SJSA1 (cell line): ENCODE results near the gene RABGEF1. TPM values are rescaled to one million over a fixed set of nuclear protein-coding genes. Genes with fewer than 3 reads are reported as not detected.
"Not testable (repeated sequence)": the region's sequence is repeated elsewhere in the genome, so short reads cannot be mapped to it uniquely, and the experiment has no call there.

Source experiments
- DNase-seq, 2 experiments: peaks; one replicate each; pipeline ENCODE4 v3.0.0-alpha.2; 2015 to 2020; ENCODE audit warnings: low spot score in 2 of 2, low read depth in 1 of 2
- H3K27ac ChIP-seq: fragments of 250-450 bp; sonication (Bioruptor Pico); 2 replicates; pipeline ENCODE4 v1.5.1; 2020; ENCODE audit warnings: mild to moderate bottlenecking, moderate library complexity
- H3K27me3 ChIP-seq: fragments of 250-450 bp; sonication (Bioruptor Pico); replicated peaks from 2 replicates; pipeline ENCODE4 v1.5.1; 2020; ENCODE audit warnings: mild to moderate bottlenecking, moderate library complexity
- H3K36me3 ChIP-seq: fragments of 250-450 bp; sonication (Bioruptor Pico); 2 replicates; pipeline ENCODE4 v1.5.1; 2020; ENCODE audit warnings: mild to moderate bottlenecking
- H3K4me1 ChIP-seq: fragments of 250-450 bp; sonication (Bioruptor Pico); replicated peaks from 2 replicates; pipeline ENCODE4 v1.6.1; 2021; ENCODE audit warnings: mild to moderate bottlenecking
- H3K4me3 ChIP-seq: fragments of 250-450 bp; sonication (Bioruptor Pico); 2 replicates; pipeline ENCODE4 v1.5.1; 2020; ENCODE audit warnings: mild to moderate bottlenecking
- H3K9me3 ChIP-seq: fragments of 250-450 bp; sonication (Bioruptor Pico); replicated peaks from 2 replicates; pipeline ENCODE4 v1.5.1; 2020; ENCODE audit warnings: mild to moderate bottlenecking
- total RNA-seq: library from RNA; depleted of rRNA; stranded (reverse); fragments of >200 nt; shearing (Covaris generic); gene quantifications from 2 replicates; pipeline ENCODE4 v1.2.3, GENCODE V29; 2014

RABGEF1 gene
- total RNA-seq, 1 experiment from 2014 or later: 34.2 TPM

GRCh38 chr7:66815951-66816350 lies 75.4 kb downstream of the RABGEF1 start:
- Histone ChIP-seq H3K4me3 (no peak overlapping the region), H3K36me3 (peaks cover 1% of the 10 kb centered on the region; the same call in 1 of the 2 replicates), H3K27ac (no peak overlapping the region), H3K9me3 (no peaks in the 10 kb centered on the region), H3K27me3 (no peaks in the 10 kb centered on the region), H3K4me1 (no peaks in the 10 kb centered on the region)
- no peak for DNase-seq

GRCh38 chr7:66816658-66817057 lies 76.1 kb downstream of the RABGEF1 start:
- H3K27me3 ChIP-seq, DNase-seq, H3K9me3 ChIP-seq, H3K4me3 ChIP-seq, H3K36me3 ChIP-seq, H3K4me1 ChIP-seq, H3K27ac ChIP-seq: not testable (repeated sequence)

GRCh38 chr7:66817208-66817795 lies 76.8 kb downstream of the RABGEF1 start:
- not testable (repeated sequence) for H3K27me3 ChIP-seq, H3K4me3 ChIP-seq, DNase-seq, H3K27ac ChIP-seq, H3K36me3 ChIP-seq, H3K9me3 ChIP-seq, H3K4me1 ChIP-seq

- not testable (repeated sequence) for H3K27me3 ChIP-seq, DNase-seq, H3K4me3 ChIP-seq, H3K27ac ChIP-seq, H3K9me3 ChIP-seq, H3K36me3 ChIP-seq, H3K4me1 ChIP-seq
These were observed 77.4 kb downstream of the RABGEF1 start for GRCh38 chr7:66817956-66818355.

- Histone ChIP-seq H3K27me3 (no peaks in the 10 kb centered on the region), H3K4me1 (no peaks in the 10 kb centered on the region), H3K9me3 (no peaks in the 10 kb centered on the region), H3K4me3 (no peak overlapping the region), H3K36me3 (no peaks in the 10 kb centered on the region), H3K27ac (no peak overlapping the region)
- DNase-seq: no peak
These were observed 83.5 kb downstream of the RABGEF1 start for GRCh38 chr7:66824041-66824440.

- not testable (repeated sequence) for H3K9me3 ChIP-seq, H3K27me3 ChIP-seq, H3K4me1 ChIP-seq, DNase-seq, H3K4me3 ChIP-seq, H3K36me3 ChIP-seq, H3K27ac ChIP-seq
These were observed 85.0 kb downstream of the RABGEF1 start for GRCh38 chr7:66825538-66825937.

GRCh38 chr7:66826649-66827048 lies 86.1 kb downstream of the RABGEF1 start:
- Histone ChIP-seq H3K27ac (no peak overlapping the region), H3K36me3 (no peaks in the 10 kb centered on the region), H3K9me3 (no peaks in the 10 kb centered on the region), H3K27me3 (no peaks in the 10 kb centered on the region), H3K4me1 (no peaks in the 10 kb centered on the region), H3K4me3 (no peak overlapping the region)
- no peak for DNase-seq

- H3K4me1 ChIP-seq, H3K36me3 ChIP-seq, H3K27ac ChIP-seq, H3K4me3 ChIP-seq, H3K27me3 ChIP-seq, DNase-seq, H3K9me3 ChIP-seq: not testable (repeated sequence)
These were observed 90.4 kb downstream of the RABGEF1 start for GRCh38 chr7:66830976-66831375.

GRCh38 chr7:66832531-66833351 lies 92.2 kb downstream of the RABGEF1 start:
- H3K36me3 ChIP-seq: no peaks in the 10 kb centered on the region
- H3K4me3 ChIP-seq: no peak overlapping the region

GRCh38 chr7:66837007-66837406 lies 96.5 kb downstream of the RABGEF1 start:
- Histone ChIP-seq H3K4me3 (no peak overlapping the region), H3K9me3 (no peaks in the 10 kb centered on the region), H3K27me3 (no peaks in the 10 kb centered on the region), H3K36me3 (no peaks in the 10 kb centered on the region), H3K27ac (no peak overlapping the region), H3K4me1 (no peaks in the 10 kb centered on the region)
- DNase-seq: no peak

More at GRCh38 chr7:66832531-66833351, 92.2 kb downstream of the RABGEF1 start:
- Histone ChIP-seq H3K9me3 (no peaks in the 10 kb centered on the region), H3K4me1 (no peaks in the 10 kb centered on the region), H3K27ac (no peak overlapping the region), H3K27me3 (no peaks in the 10 kb centered on the region)
- DNase-seq: no peak

- H3K27ac ChIP-seq: no peak overlapping the region
- DNase-seq: no peak
These were observed 97.1 kb downstream of the RABGEF1 start for GRCh38 chr7:66837661-66838060.

GRCh38 chr7:66839814-66840213 lies 99.3 kb downstream of the RABGEF1 start:
- Histone ChIP-seq H3K27me3 (no peaks in the 10 kb centered on the region), H3K4me3 (no peak overlapping the region), H3K9me3 (no peaks in the 10 kb centered on the region), H3K36me3 (no peaks in the 10 kb centered on the region), H3K4me1 (peaks cover 3% of the 10 kb centered on the region; the same call in 1 of the 2 replicates), H3K27ac (no peak overlapping the region)
- no peak for DNase-seq

More at GRCh38 chr7:66837661-66838060, 97.1 kb downstream of the RABGEF1 start:
- H3K4me3 ChIP-seq: no peak overlapping the region
- no peaks in the 10 kb centered on the region for H3K4me1 ChIP-seq
- no peaks in the 10 kb centered on the region for H3K27me3 ChIP-seq
- H3K9me3 ChIP-seq: no peaks in the 10 kb centered on the region
- H3K36me3 ChIP-seq: no peaks in the 10 kb centered on the region

GRCh38 chr7:66840316-66840715 lies 99.8 kb downstream of the RABGEF1 start:
- H3K27ac ChIP-seq: no peak overlapping the region
- H3K4me3 ChIP-seq: no peak overlapping the region
- no peak for DNase-seq
- no peaks in the 10 kb centered on the region for H3K36me3 ChIP-seq
- H3K9me3 ChIP-seq: no peaks in the 10 kb centered on the region
- H3K27me3 ChIP-seq: no peaks in the 10 kb centered on the region
- H3K4me1 ChIP-seq: peaks cover 3% of the 10 kb centered on the region

- no peak for DNase-seq
- H3K4me3 ChIP-seq: no peak overlapping the region
These were observed 101.4 kb downstream of the RABGEF1 start for GRCh38 chr7:66841898-66842297.

More at GRCh38 chr7:66841898-66842297, 101.4 kb downstream of the RABGEF1 start:
- Histone ChIP-seq H3K4me1 (peaks cover 9% of the 10 kb centered on the region), H3K9me3 (no peaks in the 10 kb centered on the region), H3K36me3 (no peaks in the 10 kb centered on the region), H3K27ac (no peak overlapping the region), H3K27me3 (no peaks in the 10 kb centered on the region)
